GM10266 (cell line): ENCODE data around the gene KDM4C.

Experiments
- DNase-seq: peaks from one replicate; pipeline ENCODE4 v3.0.0; 2012; ENCODE audit errors: extremely low spot score
- TF ChIP-seq, protein P1 (sequence below): IDR thresholded peaks from 2 replicates; pipeline ENCODE4 v1.5.1; 2012; ENCODE audit warnings: mild to moderate bottlenecking, low read depth; ENCODE audit not compliant: control insufficient read depth, insufficient read depth; ENCODE audit errors: missing control alignments

Gene KDM4C

DNA sequence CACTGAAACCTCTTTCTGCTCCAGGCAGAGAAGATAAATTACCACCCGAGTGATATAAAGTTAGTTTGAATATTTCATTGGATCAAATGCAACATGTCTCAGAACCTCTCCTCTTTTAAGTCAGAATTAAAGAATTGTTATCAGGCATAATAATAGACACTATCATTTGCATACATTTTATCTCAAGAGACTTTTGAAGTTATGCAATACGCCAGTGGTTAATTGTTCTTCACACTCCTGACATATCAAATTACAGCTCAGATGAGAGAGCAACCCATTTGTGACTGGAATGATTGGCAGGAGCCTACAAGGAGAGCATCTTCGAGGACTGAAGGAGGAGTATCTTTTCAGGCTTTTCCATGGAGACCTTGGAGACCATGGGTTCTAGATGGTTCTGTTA lies 452.2 kb downstream of the KDM4C start:
- TF ChIP-seq, protein P1, sequence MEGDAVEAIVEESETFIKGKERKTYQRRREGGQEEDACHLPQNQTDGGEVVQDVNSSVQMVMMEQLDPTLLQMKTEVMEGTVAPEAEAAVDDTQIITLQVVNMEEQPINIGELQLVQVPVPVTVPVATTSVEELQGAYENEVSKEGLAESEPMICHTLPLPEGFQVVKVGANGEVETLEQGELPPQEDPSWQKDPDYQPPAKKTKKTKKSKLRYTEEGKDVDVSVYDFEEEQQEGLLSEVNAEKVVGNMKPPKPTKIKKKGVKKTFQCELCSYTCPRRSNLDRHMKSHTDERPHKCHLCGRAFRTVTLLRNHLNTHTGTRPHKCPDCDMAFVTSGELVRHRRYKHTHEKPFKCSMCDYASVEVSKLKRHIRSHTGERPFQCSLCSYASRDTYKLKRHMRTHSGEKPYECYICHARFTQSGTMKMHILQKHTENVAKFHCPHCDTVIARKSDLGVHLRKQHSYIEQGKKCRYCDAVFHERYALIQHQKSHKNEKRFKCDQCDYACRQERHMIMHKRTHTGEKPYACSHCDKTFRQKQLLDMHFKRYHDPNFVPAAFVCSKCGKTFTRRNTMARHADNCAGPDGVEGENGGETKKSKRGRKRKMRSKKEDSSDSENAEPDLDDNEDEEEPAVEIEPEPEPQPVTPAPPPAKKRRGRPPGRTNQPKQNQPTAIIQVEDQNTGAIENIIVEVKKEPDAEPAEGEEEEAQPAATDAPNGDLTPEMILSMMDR = no peak
- no peak for DNase-seq

DNA sequence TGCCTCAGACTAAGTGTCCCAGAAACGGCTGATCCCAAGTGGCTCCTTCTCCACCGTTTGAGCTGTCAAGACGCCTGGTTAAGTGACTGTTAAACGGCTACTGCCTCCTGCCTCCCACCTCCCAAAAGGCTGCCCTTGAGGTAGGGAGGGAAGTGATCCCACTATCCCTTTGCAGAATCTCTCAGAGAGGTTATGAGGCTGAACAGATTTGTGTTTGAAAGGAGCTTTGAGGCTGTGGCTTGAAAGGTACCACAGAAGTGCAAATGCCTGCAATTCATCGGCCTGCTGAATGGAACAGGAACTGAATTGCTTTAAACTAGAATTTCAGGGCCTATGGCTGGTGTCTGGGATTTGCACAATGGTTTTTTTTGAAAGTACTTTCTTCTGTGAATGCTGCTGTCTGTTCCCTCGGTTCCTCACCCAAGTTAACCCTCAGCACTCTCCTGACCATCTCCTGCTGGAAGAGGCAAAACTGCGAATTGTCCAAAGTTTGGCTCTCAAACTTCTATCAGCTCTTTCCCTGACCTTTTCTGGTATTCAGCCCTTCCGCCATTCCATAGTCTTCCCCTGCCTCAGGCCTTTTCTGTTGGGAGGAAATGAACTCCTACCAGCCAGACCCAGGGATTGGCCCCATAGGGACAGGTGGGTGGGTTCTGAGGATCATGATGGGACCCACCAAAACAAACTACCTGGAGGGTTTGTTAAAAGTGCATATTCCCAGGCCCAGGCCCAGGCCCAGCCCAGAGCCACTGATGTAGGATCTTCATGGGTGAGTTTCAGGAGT lies 453.3 kb downstream of the KDM4C start:
- TF ChIP-seq, protein P1 = no peak
- DNase-seq = no peak

DNA sequence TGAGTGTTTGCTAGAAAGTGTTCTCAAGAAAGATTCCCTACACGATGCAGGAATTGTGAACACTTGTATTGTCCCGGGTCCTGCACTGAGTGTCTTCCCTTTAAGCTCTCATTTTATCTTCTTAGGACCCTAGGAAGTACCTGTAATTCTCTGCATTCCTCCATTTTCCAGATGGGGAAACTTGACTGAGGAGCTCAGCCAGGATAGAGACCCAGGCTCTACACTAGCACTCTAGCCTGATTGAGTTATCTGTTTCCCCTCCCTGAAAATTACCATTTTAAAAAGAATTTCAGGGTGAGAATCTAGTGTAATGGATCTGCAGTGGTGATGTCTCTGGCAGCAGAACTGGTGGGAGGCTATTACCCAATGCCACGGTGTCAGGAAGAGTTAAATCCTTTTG lies 453.9 kb downstream of the KDM4C start:
- TF ChIP-seq, protein P1 = no peak
- no peak for DNase-seq

DNA sequence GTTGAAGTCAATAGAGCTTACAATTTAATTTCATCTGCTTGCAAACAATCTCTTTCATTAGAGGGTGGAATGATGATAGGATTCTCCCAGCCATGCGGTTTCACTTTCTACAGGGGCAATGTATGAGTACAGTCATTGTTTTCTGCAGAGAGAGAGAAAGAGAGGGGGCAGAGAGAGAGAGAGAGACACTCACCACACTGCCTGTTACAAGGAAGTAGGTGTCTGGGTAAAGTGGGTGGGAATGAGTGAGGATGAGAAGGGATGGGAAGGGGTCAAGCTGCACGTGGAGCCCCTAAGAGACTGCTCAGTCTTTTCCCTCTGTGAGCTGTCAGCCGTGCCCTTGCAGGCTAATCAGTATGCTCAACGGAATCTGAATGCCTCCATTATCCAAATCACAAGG lies 454.3 kb downstream of the KDM4C start:
- TF ChIP-seq, protein P1 = no peak
- no peak for DNase-seq

DNA sequence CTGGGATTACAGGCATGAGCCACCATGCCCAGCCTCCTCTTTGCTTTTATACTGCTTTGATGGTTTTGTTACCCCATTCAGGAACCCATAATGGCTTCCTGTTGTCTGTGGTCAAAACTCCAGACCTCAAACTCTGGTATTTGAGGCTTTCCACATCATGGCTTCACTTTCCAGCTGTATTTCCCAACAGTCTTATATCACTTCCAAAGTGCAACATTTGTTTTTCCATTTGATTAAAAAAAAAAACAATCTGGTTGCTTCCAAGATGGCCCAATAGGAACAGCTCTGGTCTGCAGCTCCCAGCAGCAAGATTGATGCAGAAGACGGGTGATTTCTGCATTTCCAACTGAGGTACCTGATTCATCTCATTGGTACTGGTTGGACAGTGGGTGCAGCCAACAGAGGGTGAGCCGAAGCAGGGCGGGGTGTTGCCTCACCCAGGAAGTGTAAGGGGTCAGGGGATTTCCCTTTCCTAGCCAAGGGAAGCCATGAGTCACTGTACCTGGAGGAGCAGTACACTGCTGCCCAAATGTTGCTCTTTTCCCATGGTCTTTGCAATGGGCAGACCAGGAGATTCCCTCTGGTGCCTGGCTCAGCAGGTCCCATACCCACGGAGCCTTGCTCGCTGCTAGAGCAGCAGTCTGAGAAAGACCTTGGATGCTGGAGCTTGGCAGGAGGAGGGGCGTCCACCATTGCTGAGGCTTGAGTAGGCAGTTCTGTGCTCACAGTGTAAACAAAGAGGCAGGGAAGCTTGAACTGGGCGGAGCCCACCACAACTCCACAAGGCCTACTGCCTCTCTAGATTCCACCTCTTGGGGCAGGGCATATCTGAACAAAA lies 458.4 kb downstream of the KDM4C start:
- TF ChIP-seq, protein P1 = no peak

DNA sequence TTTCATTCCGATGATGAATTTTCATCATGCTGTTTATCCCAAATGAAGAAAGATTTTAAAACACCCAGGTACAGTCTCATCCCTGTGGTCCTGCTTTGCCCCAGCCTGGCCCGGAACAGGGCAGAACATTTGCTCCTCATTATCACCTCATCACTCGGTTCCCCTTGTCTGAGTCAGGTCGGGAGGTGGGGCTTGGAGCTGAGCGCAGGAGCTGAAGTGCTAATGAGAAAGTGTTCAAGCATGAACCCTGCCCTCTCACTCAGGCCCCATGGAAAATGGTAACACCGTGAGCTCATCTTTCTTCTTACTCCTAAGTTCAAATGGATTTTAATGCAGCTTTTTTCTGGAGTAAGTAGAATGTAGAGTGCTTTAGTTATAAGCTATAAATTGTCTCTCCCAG lies 466.2 kb downstream of the KDM4C start:
- DNase-seq = no peak
- TF ChIP-seq, protein P1 = no peak

More for the DNA sequence above, 458.4 kb downstream of the KDM4C start:
- DNase-seq = no peak
